Vagina (tissue), 2 donors: Measurements from ENCODE around the gene ZNF48. TPM values are rescaled to one million over a fixed set of nuclear protein-coding genes. Genes with fewer than 3 reads are reported as not detected.

Source experiments
- DNase-seq, 2 donors: peaks; one replicate each; pipeline ENCODE4 v3.0.0-alpha.2; 2017; ENCODE audit errors: extremely low spot score in 2 of 2
- H3K27ac ChIP-seq: fragments of 200-600 bp; sonication (generic); one replicate; pipeline ENCODE4 v1.5.1; 2019
- H3K27me3 ChIP-seq: fragments of 200-600 bp; sonication (generic); one replicate; pipeline ENCODE4 v1.5.1; 2019
- H3K36me3 ChIP-seq, 2 donors: fragments of 200-600 bp; sonication (generic); one replicate each; pipeline ENCODE4 v1.5.1; 2017 to 2019
- H3K4me1 ChIP-seq: fragments of 200-600 bp; sonication (generic); one replicate; pipeline ENCODE4 v1.5.1; 2019
- H3K4me3 ChIP-seq, 2 donors: fragments of 200-600 bp; sonication (generic); 1 replicate in 1 of 2; 2 replicates in 1 of 2; pipeline ENCODE4 v1.5.1; 2016 to 2019
- H3K9me3 ChIP-seq: fragments of 200-600 bp; sonication (generic); one replicate; pipeline ENCODE4 v1.5.1; 2019
- POLR2A ChIP-seq, 2 donors: fragments of 450-650 bp; IDR thresholded peaks; one replicate each; pipeline ENCODE4 v1.6.1; 2017; ENCODE audit warnings: antibody characterized with exemption in 2 of 2, mild to moderate bottlenecking in 2 of 2, moderate library complexity in 2 of 2
- POLR2AphosphoS5 ChIP-seq, 2 donors: sonication (generic); formaldehyde crosslinking; IDR thresholded peaks; one replicate each; pipeline ENCODE4 v1.9.0; 2017; ENCODE audit warnings: antibody characterized with exemption in 2 of 2, mild to moderate bottlenecking in 2 of 2, low read depth in 1 of 2; ENCODE audit not compliant: insufficient read depth in 1 of 2
- intact Hi-C: fragments of 100-400 bp; cut with DNase I; formaldehyde crosslinking; loops from one replicate; pipeline ENCODE4 v1.15.1; 2023
- total RNA-seq: library from RNA; depleted of rRNA; stranded (reverse); fragments of >200 nt; gene quantifications from one replicate; pipeline ENCODE4 v1.2.3, GENCODE V29; 2016
- TF ChIP-seq, protein P1 (sequence below), 3 experiments: fragments of 450-650 bp in 2 of 3; fragments of 200-600 bp in 1 of 3; sonication (generic) in 1 of 3; IDR thresholded peaks; one replicate each; pipeline ENCODE4 v1.5.1; 2017 to 2019; ENCODE audit warnings: antibody characterized with exemption in 3 of 3, mild to moderate bottlenecking in 2 of 3, moderate library complexity in 2 of 3

The ZNF48 gene
- total RNA-seq, 1 donor from 2014 or later = 3.4 TPM

DNA sequence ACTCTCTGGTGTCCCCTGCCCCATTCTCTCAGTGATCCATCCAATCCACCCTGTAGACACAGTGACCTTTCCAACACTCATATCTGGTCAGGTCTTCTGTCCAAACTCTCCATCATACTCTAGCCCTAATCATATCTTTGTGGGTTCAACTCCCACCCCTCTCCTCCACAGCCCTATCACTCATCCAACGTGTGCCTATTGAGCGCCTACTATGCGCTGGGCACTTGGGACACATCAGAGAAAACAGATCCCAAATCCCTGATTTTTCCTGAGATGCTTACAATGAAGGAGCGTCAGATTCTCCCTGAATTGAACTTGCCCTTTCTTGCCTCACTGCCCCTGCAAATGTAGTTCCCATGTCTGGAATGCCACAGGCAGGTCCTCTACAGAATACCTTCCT is 32.8 kb downstream of the ZNF48 start:
- no peak overlapping the region for H3K27ac ChIP-seq
- intact Hi-C loops = no loop called here
- TF ChIP-seq, protein P1, sequence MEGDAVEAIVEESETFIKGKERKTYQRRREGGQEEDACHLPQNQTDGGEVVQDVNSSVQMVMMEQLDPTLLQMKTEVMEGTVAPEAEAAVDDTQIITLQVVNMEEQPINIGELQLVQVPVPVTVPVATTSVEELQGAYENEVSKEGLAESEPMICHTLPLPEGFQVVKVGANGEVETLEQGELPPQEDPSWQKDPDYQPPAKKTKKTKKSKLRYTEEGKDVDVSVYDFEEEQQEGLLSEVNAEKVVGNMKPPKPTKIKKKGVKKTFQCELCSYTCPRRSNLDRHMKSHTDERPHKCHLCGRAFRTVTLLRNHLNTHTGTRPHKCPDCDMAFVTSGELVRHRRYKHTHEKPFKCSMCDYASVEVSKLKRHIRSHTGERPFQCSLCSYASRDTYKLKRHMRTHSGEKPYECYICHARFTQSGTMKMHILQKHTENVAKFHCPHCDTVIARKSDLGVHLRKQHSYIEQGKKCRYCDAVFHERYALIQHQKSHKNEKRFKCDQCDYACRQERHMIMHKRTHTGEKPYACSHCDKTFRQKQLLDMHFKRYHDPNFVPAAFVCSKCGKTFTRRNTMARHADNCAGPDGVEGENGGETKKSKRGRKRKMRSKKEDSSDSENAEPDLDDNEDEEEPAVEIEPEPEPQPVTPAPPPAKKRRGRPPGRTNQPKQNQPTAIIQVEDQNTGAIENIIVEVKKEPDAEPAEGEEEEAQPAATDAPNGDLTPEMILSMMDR (IDR thresholded peaks at IDR 0.05) = no peak
- TF ChIP-seq POLR2A (IDR thresholded peaks at IDR 0.05) (no peak), POLR2AphosphoS5 (IDR thresholded peaks at IDR 0.05; ENCODE audit: insufficient read depth in 1 of 2, low read depth in 1 of 2) (no peak)
- peaks cover 21% of the 10 kb centered on the region for H3K4me1 ChIP-seq
- DNase-seq = no peak
- H3K36me3 ChIP-seq = peaks cover 0 to 21% of the 10 kb centered on the region in 2 donors
- no peaks in the 10 kb centered on the region for H3K9me3 ChIP-seq
- no peaks in the 10 kb centered on the region for H3K27me3 ChIP-seq
- no peak overlapping the region for H3K4me3 ChIP-seq

DNA sequence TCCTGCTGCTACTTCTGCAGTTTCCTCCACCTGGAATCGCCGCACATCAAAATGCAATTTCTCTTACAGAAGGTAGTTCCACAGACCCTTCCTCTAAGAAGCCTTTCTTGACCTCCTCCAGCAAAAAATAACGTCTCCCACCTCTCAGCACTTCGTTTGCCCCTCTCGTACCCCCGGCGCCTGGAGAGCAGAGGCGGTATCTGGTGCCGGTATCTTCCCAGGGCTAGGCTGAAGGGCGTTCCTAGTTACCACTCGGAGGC is 34.1 kb downstream of the ZNF48 start:
- Histone ChIP-seq H3K4me1 (peaks cover 21% of the 10 kb centered on the region), H3K27me3 (no peaks in the 10 kb centered on the region), H3K27ac (peak overlapping the region; percentile 40), H3K9me3 (no peaks in the 10 kb centered on the region), H3K36me3 (peaks cover 0 to 9% of the 10 kb centered on the region in 2 donors), H3K4me3 (peak overlapping the region; percentile 62 to 79)
- no peak for TF ChIP-seq POLR2AphosphoS5 (IDR thresholded peaks at IDR 0.05; ENCODE audit: insufficient read depth in 1 of 2, low read depth in 1 of 2)
- TF ChIP-seq POLR2A (IDR thresholded peaks at IDR 0.05) = no peak
- TF ChIP-seq, protein P1 (IDR thresholded peaks at IDR 0.05) = no peak
- no peak for DNase-seq
- intact Hi-C loops = no loop called here

DNA sequence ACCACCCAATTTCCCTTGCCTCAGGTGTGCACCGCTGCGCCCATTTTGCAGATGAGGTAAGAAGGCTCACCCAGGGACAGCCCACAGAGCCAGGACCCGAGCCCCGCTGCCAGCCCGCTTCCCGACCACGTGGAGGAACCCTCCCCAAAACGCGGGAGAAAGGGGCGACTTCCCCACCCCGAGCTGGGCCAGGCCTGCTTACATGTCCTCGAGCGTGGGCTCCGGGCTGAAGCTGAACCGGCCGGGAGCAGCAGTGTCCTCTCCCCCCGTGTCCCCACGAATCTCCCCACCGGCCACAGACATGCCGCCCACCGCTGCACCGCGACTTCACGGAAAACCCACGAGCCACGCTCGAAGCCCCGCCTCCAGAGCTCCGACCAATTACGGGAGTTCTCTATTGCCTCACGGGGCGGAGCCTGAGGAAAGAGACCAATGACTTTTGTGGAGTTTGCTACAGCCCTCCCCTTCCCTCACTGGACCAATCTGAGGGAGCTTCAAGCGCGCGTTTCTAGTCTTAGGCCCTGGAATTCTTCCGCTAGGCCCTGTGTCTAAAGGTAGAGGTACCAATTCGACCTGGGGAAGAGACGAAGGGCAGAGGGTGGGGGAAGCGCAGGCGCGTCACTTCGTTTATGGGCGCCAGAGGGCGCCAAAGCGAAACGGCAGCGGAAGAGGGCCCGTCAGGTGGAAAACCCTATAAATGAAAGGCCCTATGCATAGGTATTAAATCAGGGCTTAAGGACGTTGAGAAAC is 34.6 kb downstream of the ZNF48 start, which contains the start of gene DCTPP1:
Gene DCTPP1, minus strand, starts transcription at position 353 of the 750 bp plus-strand sequence. Its CDS starts 50 bp downstream, at position 303.
- no peaks in the 10 kb centered on the region for H3K9me3 ChIP-seq
- H3K36me3 ChIP-seq = peaks cover 0 to 4% of the 10 kb centered on the region in 2 donors
- peak in 1 of 2 donors; percentile 98 for DNase-seq
- peak within 1 kb of the TSS; percentile 62 to 79 for H3K4me3 ChIP-seq
- TF ChIP-seq POLR2AphosphoS5 (IDR thresholded peaks at IDR 0.05; ENCODE audit: insufficient read depth in 1 of 2, low read depth in 1 of 2) (peak; percentile 74 to 95), POLR2A (IDR thresholded peaks at IDR 0.05) (no peak)
- TF ChIP-seq, protein P1 (IDR thresholded peaks at IDR 0.05) = peak; percentile 57 to 69 (median 63)
- peaks cover 21% of the 10 kb centered on the region for H3K4me1 ChIP-seq
- H3K27me3 ChIP-seq = no peaks in the 10 kb centered on the region
- H3K27ac ChIP-seq = peak within 1 kb of the TSS; percentile 40
- intact Hi-C loops = no loop called here

DNA sequence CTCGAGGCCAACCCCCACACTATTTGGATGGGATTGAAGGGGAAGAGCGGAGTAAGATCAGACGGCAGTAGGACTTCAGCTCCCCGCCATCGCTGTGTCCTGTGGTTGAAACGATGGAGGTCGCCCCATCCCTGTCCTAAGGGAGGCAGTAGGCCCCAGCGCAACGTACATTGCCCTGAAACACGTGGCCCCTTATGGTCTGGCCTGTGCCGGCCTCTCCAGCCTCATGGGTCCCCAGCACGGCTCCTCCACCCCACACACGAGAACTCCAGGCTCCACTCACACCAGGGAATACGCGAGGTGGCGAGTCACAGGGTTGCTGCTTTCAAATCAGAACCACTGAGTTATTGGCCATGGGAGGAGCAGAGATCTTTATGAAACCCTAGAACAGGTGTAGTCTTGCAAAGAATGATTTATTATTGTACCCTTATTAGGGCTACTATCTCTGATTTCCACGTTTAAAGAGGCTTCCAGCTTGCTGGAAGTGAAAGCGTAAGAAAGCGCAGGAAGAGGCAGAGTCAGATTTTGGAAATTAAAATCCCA is 35.3 kb downstream of the ZNF48 start:
- H3K4me3 ChIP-seq = peak overlapping the region; percentile 62 to 79
- no peak for TF ChIP-seq POLR2A (IDR thresholded peaks at IDR 0.05)
- TF ChIP-seq, protein P1 (IDR thresholded peaks at IDR 0.05) = peak in 1 of 3 experiments; percentile 13
- H3K4me1 ChIP-seq = peaks cover 21% of the 10 kb centered on the region
- DNase-seq = no peak
- peak overlapping the region; percentile 31 for H3K27ac ChIP-seq
- H3K36me3 ChIP-seq = no peaks in the 10 kb centered on the region
- intact Hi-C loops = no loop called here
- H3K9me3 ChIP-seq = no peaks in the 10 kb centered on the region
- H3K27me3 ChIP-seq = no peaks in the 10 kb centered on the region

DNA sequence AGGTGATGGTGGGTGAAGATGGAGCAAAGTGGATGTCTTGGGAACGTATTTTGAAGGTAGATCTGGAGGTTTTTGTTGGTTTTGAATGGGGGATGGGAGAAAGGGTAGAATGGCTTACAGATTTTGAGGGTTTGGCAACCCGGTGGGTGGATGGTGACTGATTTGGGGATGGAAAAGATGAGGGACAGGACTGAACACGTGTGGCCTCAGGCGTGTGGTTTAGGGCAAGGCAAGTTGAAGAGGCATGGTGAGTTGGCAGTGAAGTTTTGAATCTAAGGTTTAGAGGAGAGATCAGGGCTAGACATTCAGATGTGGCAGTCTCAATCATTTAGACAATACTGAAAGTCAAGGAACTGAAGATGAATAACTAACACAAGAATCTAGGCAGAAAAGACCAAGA is 39.6 kb downstream of the ZNF48 start:
- DNase-seq = no peak
- intact Hi-C loops = no loop called here

More for the DNA sequence above, 39.6 kb downstream of the ZNF48 start:
- Histone ChIP-seq H3K9me3 (no peaks in the 10 kb centered on the region), H3K27me3 (no peaks in the 10 kb centered on the region), H3K4me1 (peaks cover 8% of the 10 kb centered on the region), H3K36me3 (no peaks in the 10 kb centered on the region), H3K27ac (no peak overlapping the region), H3K4me3 (no peak overlapping the region)
- no peak for TF ChIP-seq POLR2A (IDR thresholded peaks at IDR 0.05)
